HEK293T (cell line): Measurements from ENCODE around the gene DENND4C.

Experiments
- BHLHE40 ChIP-seq: fragments of 450-650 bp; IDR thresholded peaks from 2 replicates; pipeline ENCODE4 v1.6.1; 2016; ENCODE audit warnings: mild to moderate bottlenecking, moderate library complexity, borderline replicate concordance
- ELF4 ChIP-seq: fragments of 450-650 bp; IDR thresholded peaks from 2 replicates; pipeline ENCODE4 v1.6.1; 2017; ENCODE audit warnings: antibody characterized with exemption
- FOXK2 ChIP-seq: fragments of 450-650 bp; IDR thresholded peaks from 2 replicates; pipeline ENCODE4 v1.6.1; 2016; ENCODE audit warnings: mild to moderate bottlenecking
- HDGF ChIP-seq: fragments of 450-650 bp; IDR thresholded peaks from 2 replicates; pipeline ENCODE4 v1.6.1; 2017; ENCODE audit warnings: antibody characterized with exemption, borderline replicate concordance
- SUZ12 ChIP-seq: fragments of 450-650 bp; IDR thresholded peaks from 2 replicates; pipeline ENCODE4 v1.6.1; 2016; ENCODE audit warnings: mild to moderate bottlenecking

DNA sequence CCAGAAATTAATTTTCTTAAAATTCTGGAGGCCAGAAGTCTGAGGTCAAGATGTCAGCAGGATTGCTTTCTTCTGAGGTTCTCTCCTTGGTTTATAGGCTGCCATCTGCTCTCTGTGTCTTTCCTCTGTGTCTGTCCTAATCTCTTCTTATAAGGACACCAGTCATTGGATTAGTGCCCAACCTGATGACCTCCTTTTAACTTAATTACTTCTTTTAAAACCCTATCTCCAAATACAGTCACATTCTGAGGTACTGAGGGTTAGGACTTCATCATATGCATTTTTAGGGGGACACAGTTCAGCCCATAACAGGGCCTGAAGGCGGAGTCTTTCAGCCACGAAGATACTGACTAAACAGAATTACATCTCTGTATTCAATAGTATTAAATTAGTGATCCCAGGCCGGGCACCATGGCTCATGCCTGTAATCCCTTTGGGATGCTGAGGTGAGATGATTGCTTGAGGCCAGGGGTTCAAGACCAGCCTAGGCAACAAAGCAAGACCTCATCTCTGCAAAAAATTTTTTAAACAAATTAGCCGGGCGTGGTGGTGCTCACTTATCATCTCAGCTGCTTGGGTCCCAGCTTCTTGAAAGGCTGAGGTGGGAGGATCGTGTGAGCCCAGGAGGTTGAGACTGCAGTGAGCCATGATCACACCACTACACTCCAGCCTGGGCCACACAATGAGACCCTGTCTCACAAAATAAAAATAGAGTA lies 155.5 kb downstream of the DENND4C start:
- TF ChIP-seq BHLHE40 (no peak), HDGF (no peak), ELF4 (no peak), SUZ12 (no peak), FOXK2 (no peak)
